ENCODE data around the gene CLEC1B. TPM values are rescaled to one million over a fixed set of nuclear protein-coding genes. Genes with fewer than 3 reads are reported as not detected.

The CLEC1B gene
- total RNA-seq, 2 donors from 2014 or later: not detected

DNA sequence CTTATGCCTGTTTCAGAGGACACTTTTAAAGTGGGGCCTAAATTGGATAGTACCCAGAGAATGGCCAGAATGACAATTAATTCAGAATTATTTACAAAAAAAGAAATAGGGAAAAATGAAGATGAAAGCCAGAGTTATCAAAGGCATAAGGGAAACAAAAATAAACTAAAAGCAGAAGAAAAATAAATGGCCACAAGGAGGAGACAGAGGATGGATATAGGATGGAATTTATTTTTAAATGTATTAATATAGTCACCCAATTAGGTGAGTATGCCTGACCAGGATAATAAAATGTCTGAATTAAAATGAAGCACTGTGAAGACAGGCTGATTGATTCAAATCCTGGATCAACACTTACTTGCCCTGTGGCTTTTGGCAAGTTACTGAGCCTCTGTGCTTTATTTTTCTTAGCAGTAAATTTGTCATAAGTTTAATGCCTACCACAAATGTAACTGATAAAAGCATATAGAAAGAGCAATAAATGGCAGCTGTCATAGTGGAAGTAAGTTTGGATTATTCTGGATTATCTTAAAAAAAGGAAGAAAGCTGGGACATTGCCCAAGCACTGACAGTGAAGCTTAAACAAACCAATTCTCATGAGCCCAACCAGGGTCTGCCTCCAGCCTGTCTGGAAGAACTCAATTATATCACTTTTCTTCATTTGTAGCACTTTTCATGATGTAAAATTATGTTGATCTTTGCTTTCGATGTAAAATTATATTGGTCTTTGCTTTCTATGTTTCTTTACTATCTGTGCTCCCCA lies 35.0 kb upstream of the CLEC1B start:
- TF ChIP-seq, protein P1, sequence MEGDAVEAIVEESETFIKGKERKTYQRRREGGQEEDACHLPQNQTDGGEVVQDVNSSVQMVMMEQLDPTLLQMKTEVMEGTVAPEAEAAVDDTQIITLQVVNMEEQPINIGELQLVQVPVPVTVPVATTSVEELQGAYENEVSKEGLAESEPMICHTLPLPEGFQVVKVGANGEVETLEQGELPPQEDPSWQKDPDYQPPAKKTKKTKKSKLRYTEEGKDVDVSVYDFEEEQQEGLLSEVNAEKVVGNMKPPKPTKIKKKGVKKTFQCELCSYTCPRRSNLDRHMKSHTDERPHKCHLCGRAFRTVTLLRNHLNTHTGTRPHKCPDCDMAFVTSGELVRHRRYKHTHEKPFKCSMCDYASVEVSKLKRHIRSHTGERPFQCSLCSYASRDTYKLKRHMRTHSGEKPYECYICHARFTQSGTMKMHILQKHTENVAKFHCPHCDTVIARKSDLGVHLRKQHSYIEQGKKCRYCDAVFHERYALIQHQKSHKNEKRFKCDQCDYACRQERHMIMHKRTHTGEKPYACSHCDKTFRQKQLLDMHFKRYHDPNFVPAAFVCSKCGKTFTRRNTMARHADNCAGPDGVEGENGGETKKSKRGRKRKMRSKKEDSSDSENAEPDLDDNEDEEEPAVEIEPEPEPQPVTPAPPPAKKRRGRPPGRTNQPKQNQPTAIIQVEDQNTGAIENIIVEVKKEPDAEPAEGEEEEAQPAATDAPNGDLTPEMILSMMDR (conservative IDR thresholded peaks at IDR 0.05): peak; percentile 90
- H3K27ac Mint-ChIP-seq: no peak overlapping the region
- H3K27me3 Mint-ChIP-seq (ENCODE audit: insufficient read depth): no peaks in the 10 kb centered on the region
- Histone ChIP-seq H3K27ac (ENCODE audit: low read depth, low read length) (no peak overlapping the region), H3K9me3 (ENCODE audit: control insufficient read depth, low read length) (peaks cover 14% of the 10 kb centered on the region), H3K27me3 (ENCODE audit: control insufficient read depth, insufficient read depth, low read length, poor library complexity, severe bottlenecking) (no peaks in the 10 kb centered on the region), H3K36me3 (ENCODE audit: control insufficient read depth, insufficient read depth, low read length) (no peaks in the 10 kb centered on the region), H3K4me1 (ENCODE audit: control insufficient read depth, insufficient read depth, low read length) (no peaks in the 10 kb centered on the region), H3K9ac (ENCODE audit: extremely low read depth, low read length, poor library complexity, severe bottlenecking) (no peak overlapping the region), H3K4me3 (ENCODE audit: low read length) (no peak overlapping the region)
- no CpG with 5 or more reads among the region's 1 CpG for whole genome bisulfite sequencing, 2 experiments (ENCODE audit: insufficient coverage in 1 of 2, insufficient read length in 1 of 2)
- no peaks in the 10 kb centered on the region for H3K36me3 Mint-ChIP-seq (ENCODE audit: low read depth)
- peaks cover 14% of the 10 kb centered on the region for H3K9me3 Mint-ChIP-seq
- no peak overlapping the region for H3K4me3 Mint-ChIP-seq
- DNase-seq: no peak
- no peaks in the 10 kb centered on the region for H3K4me1 Mint-ChIP-seq

- H3K9ac ChIP-seq (ENCODE audit: extremely low read depth, low read length, poor library complexity, severe bottlenecking): no peak overlapping the region
Measured at GRCh38 chr12:10031771-10032175, 32.9 kb upstream of the CLEC1B start.

GRCh38 chr12:10031321-10031720 lies 32.4 kb upstream of the CLEC1B start:
- H3K4me3 Mint-ChIP-seq: no peak overlapping the region
- no peak overlapping the region for H3K9ac ChIP-seq (ENCODE audit: extremely low read depth, low read length, poor library complexity, severe bottlenecking)
- no peaks in the 10 kb centered on the region for H3K27me3 ChIP-seq (ENCODE audit: control insufficient read depth, insufficient read depth, low read length, poor library complexity, severe bottlenecking)
- H3K36me3 ChIP-seq (ENCODE audit: control insufficient read depth, insufficient read depth, low read length): no peaks in the 10 kb centered on the region
- peaks cover 14% of the 10 kb centered on the region for H3K9me3 ChIP-seq (ENCODE audit: control insufficient read depth, low read length)
- H3K4me3 ChIP-seq (ENCODE audit: low read length): no peak overlapping the region
- no peak overlapping the region for H3K27ac Mint-ChIP-seq
- H3K36me3 Mint-ChIP-seq (ENCODE audit: low read depth): no peaks in the 10 kb centered on the region
- H3K27me3 Mint-ChIP-seq (ENCODE audit: insufficient read depth): no peaks in the 10 kb centered on the region
- DNase-seq: no peak
- H3K4me1 Mint-ChIP-seq: no peaks in the 10 kb centered on the region
- H3K9me3 Mint-ChIP-seq: peaks cover 15% of the 10 kb centered on the region
- H3K4me1 ChIP-seq (ENCODE audit: control insufficient read depth, insufficient read depth, low read length): no peaks in the 10 kb centered on the region
- 84 to 87% methylated on average over 3 to 4 of the region's 4 CpGs for WGBS, 2 experiments (ENCODE audit: insufficient coverage in 1 of 2, insufficient read length in 1 of 2)
- no peak overlapping the region for H3K27ac ChIP-seq (ENCODE audit: low read depth, low read length)
- TF ChIP-seq, protein P1 (conservative IDR thresholded peaks at IDR 0.05): no peak

More at GRCh38 chr12:10031771-10032175, 32.9 kb upstream of the CLEC1B start:
- Histone ChIP-seq H3K4me1 (ENCODE audit: control insufficient read depth, insufficient read depth, low read length) (no peaks in the 10 kb centered on the region), H3K27ac (ENCODE audit: low read depth, low read length) (no peak overlapping the region), H3K4me3 (ENCODE audit: low read length) (no peak overlapping the region), H3K9me3 (ENCODE audit: control insufficient read depth, low read length) (peaks cover 14% of the 10 kb centered on the region), H3K27me3 (ENCODE audit: control insufficient read depth, insufficient read depth, low read length, poor library complexity, severe bottlenecking) (no peaks in the 10 kb centered on the region), H3K36me3 (ENCODE audit: control insufficient read depth, insufficient read depth, low read length) (no peaks in the 10 kb centered on the region)
- Mint-ChIP-seq H3K36me3 (ENCODE audit: low read depth) (no peaks in the 10 kb centered on the region), H3K9me3 (peaks cover 14% of the 10 kb centered on the region), H3K4me1 (no peaks in the 10 kb centered on the region), H3K27ac (no peak overlapping the region), H3K27me3 (ENCODE audit: insufficient read depth) (no peaks in the 10 kb centered on the region), H3K4me3 (no peak overlapping the region)
- WGBS, 2 experiments (ENCODE audit: insufficient coverage in 1 of 2, insufficient read length in 1 of 2): 97 to 100% methylated on average over 5 of the region's 5 CpGs
- DNase-seq: peak; percentile 59
- TF ChIP-seq, protein P1 (conservative IDR thresholded peaks at IDR 0.05): no peak
